Endothelial cell of umbilical vein (primary cell): ENCODE measurements around the gene MAMDC2.

Experiments
- EZH2 ChIP-seq: IDR thresholded peaks from 2 replicates; pipeline ENCODE4 v1.6.1; 2012; ENCODE audit warnings: borderline replicate concordance, low read depth, mild to moderate bottlenecking, moderate library complexity, low read length, inconsistent platforms; ENCODE audit not compliant: severe bottlenecking
- MYC ChIP-seq: IDR thresholded peaks from one replicate; pipeline ENCODE4 v1.6.1; 2011; ENCODE audit warnings: mild to moderate bottlenecking, low read depth, low read length
- POLR2A ChIP-seq: IDR thresholded peaks from 2 replicates; pipeline ENCODE4 v1.6.1; 2012; ENCODE audit warnings: low read depth, mild to moderate bottlenecking, control low read depth, low read length
- TF ChIP-seq, protein P1 (sequence below), 2 donors: IDR thresholded peaks; 1 replicate in 1 of 2; 2 replicates in 1 of 2; pipeline ENCODE4 v1.5.1; 2011; ENCODE audit warnings: low read length in 2 of 2, mild to moderate bottlenecking in 2 of 2, moderate library complexity in 2 of 2, control low read depth in 1 of 2, inconsistent platforms in 1 of 2, low read depth in 1 of 2; ENCODE audit not compliant: insufficient read depth in 1 of 2; ENCODE audit errors: extremely low read depth in 1 of 2

DNA sequence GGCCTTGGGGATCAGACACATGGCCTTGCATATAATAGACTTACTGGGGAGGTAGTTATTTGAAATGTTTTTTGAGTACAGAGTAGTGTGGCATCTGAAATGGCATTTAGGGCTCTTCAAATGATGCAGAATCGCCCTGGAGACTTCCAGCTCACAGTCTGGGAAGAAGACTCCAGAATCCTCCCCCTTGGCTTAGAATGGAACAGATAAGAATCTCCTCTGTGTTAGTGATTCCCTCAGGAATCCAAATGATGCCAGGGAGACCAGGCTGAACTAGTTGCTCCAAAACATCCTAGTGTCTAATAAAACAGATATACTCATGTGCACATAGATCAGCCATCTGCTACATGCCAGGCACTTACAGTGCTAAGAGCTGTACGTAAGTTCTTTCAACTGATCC is 176.6 kb downstream of the MAMDC2 start:
- TF ChIP-seq, protein P1, sequence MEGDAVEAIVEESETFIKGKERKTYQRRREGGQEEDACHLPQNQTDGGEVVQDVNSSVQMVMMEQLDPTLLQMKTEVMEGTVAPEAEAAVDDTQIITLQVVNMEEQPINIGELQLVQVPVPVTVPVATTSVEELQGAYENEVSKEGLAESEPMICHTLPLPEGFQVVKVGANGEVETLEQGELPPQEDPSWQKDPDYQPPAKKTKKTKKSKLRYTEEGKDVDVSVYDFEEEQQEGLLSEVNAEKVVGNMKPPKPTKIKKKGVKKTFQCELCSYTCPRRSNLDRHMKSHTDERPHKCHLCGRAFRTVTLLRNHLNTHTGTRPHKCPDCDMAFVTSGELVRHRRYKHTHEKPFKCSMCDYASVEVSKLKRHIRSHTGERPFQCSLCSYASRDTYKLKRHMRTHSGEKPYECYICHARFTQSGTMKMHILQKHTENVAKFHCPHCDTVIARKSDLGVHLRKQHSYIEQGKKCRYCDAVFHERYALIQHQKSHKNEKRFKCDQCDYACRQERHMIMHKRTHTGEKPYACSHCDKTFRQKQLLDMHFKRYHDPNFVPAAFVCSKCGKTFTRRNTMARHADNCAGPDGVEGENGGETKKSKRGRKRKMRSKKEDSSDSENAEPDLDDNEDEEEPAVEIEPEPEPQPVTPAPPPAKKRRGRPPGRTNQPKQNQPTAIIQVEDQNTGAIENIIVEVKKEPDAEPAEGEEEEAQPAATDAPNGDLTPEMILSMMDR (IDR thresholded peaks at IDR 0.05; ENCODE audit: extremely low read depth in 1 of 2, insufficient read depth in 1 of 2, low read depth in 1 of 2, low read length in 2 of 2), result no peak
- TF ChIP-seq MYC, result no peak
- no peak for TF ChIP-seq EZH2
- TF ChIP-seq POLR2A, result no peak
